A549 treated with DMSO at 1 μM for 4 hours (cell line): ENCODE measurements around the gene GRIN1. TPM values are rescaled to one million over a fixed set of nuclear protein-coding genes. Genes with fewer than 3 reads are reported as not detected.

Experiments used
- total RNA-seq: library from RNA; stranded (reverse); fragments of 200-300 nt; extraction: Qiagen RNA extraction; gene quantifications from 5 replicates; pipeline ENCODE4 v1.2.3, GENCODE V29; 2022; ENCODE audit warnings: low read depth

Gene GRIN1
- 0.10 to 0.62 TPM (median 0.57 TPM) in 5 replicates for total RNA-seq

DNA sequence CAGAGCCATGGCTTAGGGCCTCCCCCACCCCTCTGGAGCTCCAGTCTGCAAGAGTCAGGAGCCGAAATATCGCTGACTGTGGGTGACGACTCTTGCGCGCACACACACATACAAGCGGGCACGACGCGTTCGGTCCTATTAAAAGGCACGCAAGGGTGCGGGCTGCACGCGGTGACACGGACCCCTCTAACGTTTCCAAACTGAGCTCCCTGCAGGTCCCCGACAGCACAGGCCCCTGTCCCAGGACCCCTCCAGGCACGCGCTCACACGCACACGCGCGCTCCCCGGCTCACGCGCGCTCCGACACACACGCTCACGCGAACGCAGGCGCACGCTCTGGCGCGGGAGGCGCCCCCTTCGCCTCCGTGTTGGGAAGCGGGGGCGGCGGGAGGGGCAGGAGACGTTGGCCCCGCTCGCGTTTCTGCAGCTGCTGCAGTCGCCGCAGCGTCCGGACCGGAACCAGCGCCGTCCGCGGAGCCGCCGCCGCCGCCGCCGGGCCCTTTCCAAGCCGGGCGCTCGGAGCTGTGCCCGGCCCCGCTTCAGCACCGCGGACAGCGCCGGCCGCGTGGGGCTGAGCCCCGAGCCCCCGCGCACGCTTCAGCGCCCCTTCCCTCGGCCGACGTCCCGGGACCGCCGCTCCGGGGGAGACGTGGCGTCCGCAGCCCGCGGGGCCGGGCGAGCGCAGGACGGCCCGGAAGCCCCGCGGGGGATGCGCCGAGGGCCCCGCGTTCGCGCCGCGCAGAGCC lies at the start of gene GRIN1:
Gene GRIN1, plus strand, starts transcription at position 433 of the 746 bp plus-strand sequence. CDS start 333 bp downstream, outside the sequence.

DNA sequence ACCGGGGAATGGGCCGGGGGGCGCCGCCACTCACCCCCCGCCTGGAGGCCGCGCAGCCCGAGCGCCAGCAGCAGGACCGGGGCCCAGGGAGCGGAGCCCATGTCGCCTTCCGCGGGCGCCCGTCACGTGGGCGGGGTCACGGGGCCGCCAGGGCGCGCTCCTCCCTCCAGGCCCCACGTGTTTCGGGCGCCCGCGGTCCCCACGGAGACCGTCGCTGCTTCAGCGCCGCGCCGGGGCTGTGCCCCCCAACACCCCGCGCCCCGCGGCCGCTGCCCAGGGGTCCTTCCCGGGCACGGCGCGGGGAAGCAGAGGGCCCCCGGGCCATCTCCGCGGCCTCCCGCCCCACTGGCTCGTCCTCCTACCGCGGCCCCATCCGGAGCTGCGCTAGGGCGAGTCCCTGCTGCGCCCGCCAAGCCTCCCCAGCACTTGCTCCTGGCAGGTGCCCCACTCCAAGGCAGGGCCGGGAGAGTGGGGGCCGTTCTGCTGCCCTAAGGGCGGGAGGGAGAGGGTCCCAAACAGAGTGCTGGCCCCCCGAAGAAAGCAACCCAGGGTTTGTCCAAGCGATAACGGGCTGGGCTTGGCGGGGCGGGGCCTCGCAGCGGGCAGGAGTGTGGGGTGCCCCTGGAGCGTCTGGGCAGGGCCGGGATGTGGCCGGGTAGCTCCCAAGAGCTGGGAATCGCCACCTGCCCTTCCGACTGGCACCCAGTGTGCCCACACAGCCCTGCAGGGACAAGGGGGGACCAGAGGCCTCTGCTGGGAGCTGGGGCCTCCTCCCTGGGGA lies 24.2 kb upstream of the GRIN1 start, which contains the start of gene DPP7:
Gene DPP7, minus strand, starts transcription at position 121 of the 781 bp plus-strand sequence. Its CDS starts 20 bp downstream, at position 101.

DNA sequence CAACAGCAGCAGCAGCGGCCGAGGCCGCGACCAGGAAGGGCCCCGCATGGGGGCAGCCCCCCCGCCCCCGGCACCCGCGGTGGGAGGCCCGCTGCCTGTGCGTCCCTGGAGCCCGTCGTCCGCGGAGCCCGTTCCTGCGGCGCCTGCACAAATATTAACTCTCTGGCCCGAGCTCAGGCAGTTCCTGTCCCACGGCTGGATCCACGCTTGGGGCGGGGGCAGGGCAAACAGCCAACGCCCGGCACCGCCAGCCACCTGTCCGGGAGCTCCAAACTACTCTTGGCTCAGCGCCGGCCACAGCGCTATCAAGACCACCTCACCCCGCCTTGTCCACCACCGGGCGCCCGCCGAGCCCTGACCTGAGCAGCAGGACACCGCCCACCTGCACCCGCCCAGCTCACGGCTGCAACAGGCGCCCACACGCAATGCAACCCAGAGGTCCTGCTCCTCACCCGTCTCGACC lies 31.0 kb downstream of the GRIN1 start, which contains the start of gene LRRC26:
Gene LRRC26, minus strand, starts transcription at position 156 of the 463 bp plus-strand sequence. Its CDS starts 108 bp downstream, at position 48.

DNA sequence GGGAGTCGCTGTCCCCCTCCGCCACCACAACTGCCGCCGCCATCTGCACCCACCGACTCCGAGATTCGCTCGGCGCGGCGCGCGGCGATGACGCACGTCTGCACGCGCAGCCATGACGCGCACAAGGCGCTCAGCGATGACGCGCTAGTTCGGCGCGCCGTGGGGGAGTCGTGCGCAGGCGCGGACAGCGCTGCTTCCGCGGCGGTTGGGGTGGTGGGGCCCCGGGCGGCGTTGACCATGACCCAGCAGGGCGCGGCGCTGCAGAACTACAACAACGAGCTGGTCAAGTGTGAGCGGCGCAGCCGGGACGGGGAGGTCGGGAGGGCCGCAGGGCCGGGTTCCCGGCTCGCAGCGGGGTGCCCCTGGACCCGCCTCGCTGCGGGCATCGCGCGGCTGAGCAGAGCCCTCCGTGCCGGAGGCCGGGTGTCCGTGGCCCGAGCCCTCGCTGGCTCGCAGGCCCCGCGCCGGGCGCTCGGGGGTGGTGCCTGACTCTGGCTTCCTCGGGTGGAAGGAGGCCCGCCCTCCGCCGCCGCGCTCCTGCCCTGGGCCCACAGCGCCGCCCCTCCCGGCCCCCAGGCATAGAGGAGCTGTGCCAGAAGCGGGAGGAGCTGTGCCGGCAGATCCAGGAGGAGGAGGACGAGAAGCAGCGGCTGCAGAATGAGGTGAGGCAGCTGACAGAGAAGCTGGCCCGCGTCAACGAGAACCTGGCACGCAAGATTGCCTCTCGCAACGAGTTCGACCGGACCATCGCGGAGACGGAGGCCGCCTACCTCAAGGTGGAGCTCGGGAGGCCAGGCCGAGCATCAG lies 49.7 kb downstream of the GRIN1 start, which contains the start of the genes ANAPC2 and SSNA1:
Gene ANAPC2, minus strand, starts transcription at position 71 of the 807 bp plus-strand sequence. Its CDS starts 28 bp downstream, at position 43.
Gene SSNA1, plus strand, starts transcription at position 187 of the 807 bp plus-strand sequence. Its CDS starts 51 bp downstream, at position 238.

DNA sequence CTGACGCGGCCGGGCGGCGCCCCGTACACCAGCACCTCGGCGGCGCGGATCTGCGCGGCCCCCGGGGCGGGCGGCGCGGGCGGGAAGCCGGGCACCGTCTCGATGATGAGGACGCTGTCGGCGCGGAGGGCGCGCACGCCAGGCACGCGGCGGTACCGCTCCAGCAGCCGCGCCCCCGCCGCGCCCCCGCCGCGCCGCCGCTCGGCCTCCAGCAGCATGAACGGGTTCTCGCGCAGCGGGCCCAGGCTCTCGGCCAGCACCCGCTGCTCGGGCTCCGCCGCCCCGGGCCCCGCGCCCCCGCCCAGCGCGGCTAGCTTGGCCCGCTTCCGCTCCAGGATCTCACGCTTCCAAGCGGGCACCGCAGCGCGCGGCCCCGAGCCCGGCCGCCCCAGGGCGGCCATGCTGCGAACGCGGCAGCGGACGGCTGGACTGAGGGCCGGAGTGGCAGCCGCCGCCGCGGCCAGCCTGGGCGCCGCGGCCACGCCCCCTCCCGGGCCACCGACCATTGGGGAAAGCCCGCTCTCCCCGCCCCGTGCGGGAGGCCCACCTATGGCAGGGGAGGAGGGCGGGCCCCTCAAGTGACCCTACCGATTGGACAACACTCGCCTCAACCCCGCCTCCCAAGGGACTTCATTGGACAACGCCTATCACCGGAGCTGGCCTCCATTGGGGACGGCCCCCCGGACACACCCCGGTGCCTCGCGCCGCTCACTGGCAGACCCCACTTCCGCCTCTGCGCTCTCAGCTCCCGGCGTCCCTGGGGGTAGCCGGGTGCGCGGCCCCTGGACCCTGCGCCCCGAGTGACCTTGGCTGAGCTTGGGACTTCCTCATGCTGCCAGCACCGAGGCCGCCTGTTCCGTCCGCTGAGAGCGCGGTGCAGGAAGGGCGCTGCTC lies 61.6 kb downstream of the GRIN1 start, which contains the start of gene TPRN:
Gene TPRN, minus strand, starts transcription at position 431 of the 894 bp plus-strand sequence. Its CDS starts 30 bp downstream, at position 401.

DNA sequence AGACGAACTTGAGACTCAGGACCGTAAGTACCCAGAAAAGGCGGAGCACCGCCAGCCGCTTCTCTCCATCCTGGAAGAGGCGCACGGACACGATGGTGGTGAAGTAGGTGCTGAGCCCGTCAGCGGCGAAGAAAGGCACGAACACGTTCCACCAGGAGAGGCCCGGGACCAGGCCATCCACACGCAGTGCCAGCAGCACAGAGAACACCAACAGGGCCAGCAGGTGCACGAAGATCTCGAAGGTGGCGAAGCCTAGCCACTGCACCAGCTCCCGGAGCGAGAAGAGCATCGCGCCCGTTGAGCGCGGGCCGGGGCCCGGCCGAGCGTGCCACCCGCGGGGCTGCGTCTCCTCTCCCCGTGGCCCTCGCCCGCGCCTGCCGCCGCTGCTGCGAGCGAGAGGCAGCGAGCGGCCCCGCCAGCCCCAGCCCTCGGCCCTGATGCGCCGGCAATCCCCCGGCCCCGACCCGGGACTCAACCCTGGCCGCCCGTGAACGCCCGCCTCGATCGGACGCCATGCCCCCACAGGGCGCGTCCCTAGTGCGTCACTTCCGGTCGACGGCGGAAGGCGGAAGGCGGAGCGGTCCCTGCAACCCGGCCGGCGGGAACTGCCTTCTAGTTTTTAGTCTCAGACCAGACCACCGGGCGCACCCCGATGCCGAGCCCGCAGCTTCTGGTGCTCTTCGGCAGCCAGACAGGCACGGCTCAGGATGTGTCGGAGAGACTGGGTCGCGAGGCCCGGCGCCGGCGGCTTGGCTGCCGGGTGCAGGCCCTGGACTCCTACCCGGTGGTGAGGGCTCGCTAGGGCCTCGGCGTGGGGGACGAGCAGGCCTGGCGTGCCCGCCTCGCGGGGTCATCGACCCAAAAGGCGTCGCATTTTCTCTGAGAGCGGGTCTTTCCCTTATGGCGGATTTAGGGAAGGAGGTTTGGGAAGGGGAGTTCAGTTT lies 66.4 kb downstream of the GRIN1 start, which contains the start of the genes NDOR1 and TMEM203:
Gene NDOR1, plus strand, starts transcription at position 575 of the 944 bp plus-strand sequence. Its CDS starts 78 bp downstream, at position 653.
Gene TMEM203, minus strand, starts transcription at position 523 of the 944 bp plus-strand sequence. Its CDS starts 234 bp downstream, at position 289.

Other genes starting within 250 kb of the GRIN1 start
- gene FBXW5, start 194.4 kb upstream of the GRIN1 start, total RNA-seq, result 67.1 to 97.1 TPM (median 91.2 TPM) in 5 replicates
- 0.71 to 1.5 TPM (median 1.1 TPM) in 5 replicates for gene C8G, start 193.9 kb upstream of the GRIN1 start, total RNA-seq
- 0.95 to 1.9 TPM (median 1.4 TPM) in 5 replicates for gene LCN12, start 186.9 kb upstream of the GRIN1 start, total RNA-seq
- gene PTGDS, start 161.7 kb upstream of the GRIN1 start, total RNA-seq, result 0.28 to 0.37 TPM (median 0.33 TPM) in 3 of 5 replicates, not detected in the others
- 0.02 to 0.10 TPM (median 0.05 TPM) in 3 of 5 replicates, not detected in the others for gene LCNL1, start 156.2 kb upstream of the GRIN1 start, total RNA-seq
- 44.8 to 86.6 TPM (median 72.0 TPM) in 5 replicates for gene PAXX, start 146.7 kb upstream of the GRIN1 start, total RNA-seq
- 2.2 to 2.7 TPM (median 2.6 TPM) in 5 replicates for gene CLIC3, start 142.6 kb upstream of the GRIN1 start, total RNA-seq
- gene ABCA2, start 110.9 kb upstream of the GRIN1 start, total RNA-seq, result 19.3 to 29.0 TPM (median 25.8 TPM) in 5 replicates
- 0.12 TPM in 1 of 5 replicates, not detected in the others for gene FUT7, start 107.1 kb upstream of the GRIN1 start, total RNA-seq
- 43.4 to 83.2 TPM (median 74.9 TPM) in 5 replicates for gene NPDC1, start 93.0 kb upstream of the GRIN1 start, total RNA-seq
- gene ENTPD2, start 85.1 kb upstream of the GRIN1 start, total RNA-seq, result 0.67 to 0.95 TPM (median 0.82 TPM) in 5 replicates
- 15.1 to 29.3 TPM (median 23.8 TPM) in 5 replicates for gene SAPCD2, start 68.6 kb upstream of the GRIN1 start, total RNA-seq
- 10.5 to 16.3 TPM (median 11.5 TPM) in 5 replicates for gene UAP1L1, start 61.6 kb upstream of the GRIN1 start, total RNA-seq
- gene MAN1B1, start 52.2 kb upstream of the GRIN1 start, total RNA-seq, result 44.5 to 52.7 TPM (median 47.9 TPM) in 5 replicates
- gene DPP7, start 24.4 kb upstream of the GRIN1 start, total RNA-seq, result 73.1 to 121 TPM (median 107 TPM) in 5 replicates
- 0.26 to 1.5 TPM (median 1.0 TPM) in 5 replicates for gene LRRC26, start 30.9 kb downstream of the GRIN1 start, total RNA-seq
- not detected in 5 replicates for gene TMEM210, start 32.9 kb downstream of the GRIN1 start, total RNA-seq
- gene ANAPC2, start 49.4 kb downstream of the GRIN1 start, total RNA-seq, result 24.3 to 40.2 TPM (median 35.5 TPM) in 5 replicates
- gene SSNA1, start 49.5 kb downstream of the GRIN1 start, total RNA-seq, result 108 to 146 TPM (median 135 TPM) in 5 replicates
- gene TPRN, start 61.6 kb downstream of the GRIN1 start, total RNA-seq, result 6.0 to 10.7 TPM (median 9.6 TPM) in 5 replicates
- 32.6 to 45.1 TPM (median 44.4 TPM) in 5 replicates for gene TMEM203, start 66.5 kb downstream of the GRIN1 start, total RNA-seq
- gene NDOR1, start 66.5 kb downstream of the GRIN1 start, total RNA-seq, result 12.5 to 19.9 TPM (median 19.0 TPM) in 5 replicates
- gene RNF208, start 83.1 kb downstream of the GRIN1 start, total RNA-seq, result 1.2 to 2.7 TPM (median 1.8 TPM) in 5 replicates
- gene CYSRT1, start 86.0 kb downstream of the GRIN1 start, total RNA-seq, result 3.2 to 4.2 TPM (median 3.6 TPM) in 5 replicates
- 0.08 to 0.16 TPM (median 0.14 TPM) in 5 replicates for gene RNF224, start 88.3 kb downstream of the GRIN1 start, total RNA-seq
- gene SLC34A3, start 91.7 kb downstream of the GRIN1 start, total RNA-seq, result 0.07 to 0.14 TPM (median 0.11 TPM) in 4 of 5 replicates, not detected in the other
- 639 to 790 TPM (median 684 TPM) in 5 replicates for gene TUBB4B, start 102.1 kb downstream of the GRIN1 start, total RNA-seq
- gene STPG3, start 112.1 kb downstream of the GRIN1 start, total RNA-seq, result not detected in 5 replicates
- 44.5 to 62.3 TPM (median 53.7 TPM) in 5 replicates for gene NELFB, start 116.2 kb downstream of the GRIN1 start, total RNA-seq
- gene TOR4A, start 138.6 kb downstream of the GRIN1 start, total RNA-seq, result 18.6 to 28.5 TPM (median 28.1 TPM) in 5 replicates
- 3.5 to 5.6 TPM (median 5.4 TPM) in 5 replicates for gene NRARP, start 163.1 kb downstream of the GRIN1 start, total RNA-seq